ENCODE measurements around the gene TTF2. TPM values are rescaled to one million over a fixed set of nuclear protein-coding genes. Genes with fewer than 3 reads are reported as not detected.
"Not testable (repeated sequence)": the region's sequence is repeated elsewhere in the genome, so short reads cannot be mapped to it uniquely, and the experiment has no call there.

TTF2 gene
- total RNA-seq, 1 donor from 2014 or later: 14.3 TPM

GRCh38 chr1:117146072-117146471 is 85.9 kb downstream of the TTF2 start:
- no peak for DNase-seq (ENCODE audit: low read depth)
- no peak overlapping the region for H3K4me3 ChIP-seq (ENCODE audit: low read depth, low read length)
- H3K36me3 ChIP-seq (ENCODE audit: control insufficient read depth, insufficient read depth, low read length): no peaks in the 10 kb centered on the region
- no peaks in the 10 kb centered on the region for H3K27me3 ChIP-seq (ENCODE audit: control insufficient read depth, insufficient read depth, low read length)
- TF ChIP-seq, protein P1, sequence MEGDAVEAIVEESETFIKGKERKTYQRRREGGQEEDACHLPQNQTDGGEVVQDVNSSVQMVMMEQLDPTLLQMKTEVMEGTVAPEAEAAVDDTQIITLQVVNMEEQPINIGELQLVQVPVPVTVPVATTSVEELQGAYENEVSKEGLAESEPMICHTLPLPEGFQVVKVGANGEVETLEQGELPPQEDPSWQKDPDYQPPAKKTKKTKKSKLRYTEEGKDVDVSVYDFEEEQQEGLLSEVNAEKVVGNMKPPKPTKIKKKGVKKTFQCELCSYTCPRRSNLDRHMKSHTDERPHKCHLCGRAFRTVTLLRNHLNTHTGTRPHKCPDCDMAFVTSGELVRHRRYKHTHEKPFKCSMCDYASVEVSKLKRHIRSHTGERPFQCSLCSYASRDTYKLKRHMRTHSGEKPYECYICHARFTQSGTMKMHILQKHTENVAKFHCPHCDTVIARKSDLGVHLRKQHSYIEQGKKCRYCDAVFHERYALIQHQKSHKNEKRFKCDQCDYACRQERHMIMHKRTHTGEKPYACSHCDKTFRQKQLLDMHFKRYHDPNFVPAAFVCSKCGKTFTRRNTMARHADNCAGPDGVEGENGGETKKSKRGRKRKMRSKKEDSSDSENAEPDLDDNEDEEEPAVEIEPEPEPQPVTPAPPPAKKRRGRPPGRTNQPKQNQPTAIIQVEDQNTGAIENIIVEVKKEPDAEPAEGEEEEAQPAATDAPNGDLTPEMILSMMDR (IDR thresholded peaks at IDR 0.05; ENCODE audit: insufficient read depth, low read length, poor library complexity, severe bottlenecking): no peak

DNA sequence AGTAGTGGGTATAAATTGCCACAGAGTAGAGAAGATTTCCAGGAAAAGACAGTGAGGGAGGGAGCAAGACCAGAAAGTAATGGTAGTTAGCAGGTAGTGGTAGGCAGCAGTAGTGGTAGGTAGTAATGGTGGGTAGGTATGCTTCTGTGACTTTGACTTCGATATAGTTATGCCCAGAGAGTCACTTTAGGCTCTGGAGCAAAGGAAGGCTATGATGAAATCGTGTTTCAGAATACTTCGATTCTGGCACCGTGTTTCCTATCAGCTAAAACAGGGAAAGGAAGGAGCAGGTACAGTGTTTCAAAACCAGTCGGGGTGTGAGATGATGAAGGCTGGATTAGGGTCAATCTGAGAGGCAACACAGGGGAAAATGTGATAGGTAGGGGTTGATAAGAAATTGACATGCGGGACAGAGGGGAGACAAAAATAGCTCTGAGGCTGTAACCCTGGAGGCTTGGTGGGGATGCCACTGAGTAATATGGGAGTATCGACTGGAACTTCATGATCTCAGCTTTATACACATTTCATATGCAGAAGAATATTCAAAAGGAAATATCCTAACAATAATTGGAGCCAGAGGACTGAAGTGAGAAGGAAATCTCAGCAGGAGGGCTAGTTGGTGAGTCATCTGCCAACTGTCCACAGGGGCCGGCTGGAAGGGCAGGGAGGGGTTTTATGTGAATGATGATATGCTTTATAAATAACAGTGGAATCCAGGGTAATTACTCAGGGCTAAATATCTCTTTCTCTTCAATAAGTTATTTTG is 86.6 kb downstream of the TTF2 start:
- TF ChIP-seq, protein P1 (IDR thresholded peaks at IDR 0.05; ENCODE audit: insufficient read depth, low read length, poor library complexity, severe bottlenecking): no peak
- peak; percentile 63 for DNase-seq (ENCODE audit: low read depth)

GRCh38 chr1:117147341-117147831 is 87.3 kb downstream of the TTF2 start:
- Histone ChIP-seq H3K4me3 (ENCODE audit: low read depth, low read length) (no peak overlapping the region), H3K36me3 (ENCODE audit: control insufficient read depth, insufficient read depth, low read length) (no peaks in the 10 kb centered on the region), H3K27me3 (ENCODE audit: control insufficient read depth, insufficient read depth, low read length) (no peaks in the 10 kb centered on the region)
- no peak for DNase-seq (ENCODE audit: low read depth)
- TF ChIP-seq, protein P1 (IDR thresholded peaks at IDR 0.05; ENCODE audit: insufficient read depth, low read length, poor library complexity, severe bottlenecking): no peak

More for the DNA sequence above, 86.6 kb downstream of the TTF2 start:
- Histone ChIP-seq H3K4me3 (ENCODE audit: low read depth, low read length) (no peak overlapping the region), H3K36me3 (ENCODE audit: control insufficient read depth, insufficient read depth, low read length) (no peaks in the 10 kb centered on the region), H3K27me3 (ENCODE audit: control insufficient read depth, insufficient read depth, low read length) (no peaks in the 10 kb centered on the region)

DNA sequence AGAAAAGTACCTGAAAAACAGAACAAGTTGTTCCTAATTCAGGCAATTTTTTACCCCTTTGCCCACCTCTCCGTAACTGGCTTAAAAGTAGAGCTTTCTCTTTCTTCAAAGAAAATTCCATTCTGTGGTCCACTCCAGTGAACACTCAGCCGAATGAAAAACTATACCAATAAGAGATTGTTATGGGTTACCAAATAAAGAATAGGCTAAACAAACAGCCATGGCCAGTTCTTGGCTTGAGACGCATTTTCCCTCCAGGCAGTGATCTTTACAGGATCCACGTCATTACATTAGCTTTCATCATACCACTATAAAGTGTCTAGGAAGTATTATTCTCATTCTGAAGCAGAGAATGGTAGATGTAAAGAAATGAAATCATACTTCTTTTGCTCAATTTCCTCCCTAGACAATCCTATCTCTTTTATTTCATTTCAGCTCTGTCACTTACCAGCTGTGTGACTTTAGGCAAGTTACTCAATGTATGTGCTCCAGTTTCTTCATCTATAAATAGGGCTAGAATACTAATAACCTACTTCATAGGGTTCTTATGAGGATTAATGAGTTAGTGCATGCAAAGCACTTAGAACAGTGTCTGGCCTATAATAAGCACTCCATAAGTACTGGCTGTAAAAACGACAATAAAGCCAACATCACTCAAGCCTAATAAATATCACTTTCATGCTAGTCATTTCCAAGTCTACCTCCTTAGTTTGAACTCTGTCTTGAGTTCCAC is 87.9 kb downstream of the TTF2 start:
- TF ChIP-seq, protein P1 (IDR thresholded peaks at IDR 0.05; ENCODE audit: insufficient read depth, low read length, poor library complexity, severe bottlenecking): no peak
- Histone ChIP-seq H3K36me3 (ENCODE audit: control insufficient read depth, insufficient read depth, low read length) (no peaks in the 10 kb centered on the region), H3K4me3 (ENCODE audit: low read depth, low read length) (no peak overlapping the region), H3K27me3 (ENCODE audit: control insufficient read depth, insufficient read depth, low read length) (no peaks in the 10 kb centered on the region)
- no peak for DNase-seq (ENCODE audit: low read depth)

GRCh38 chr1:117150316-117150715 is 90.2 kb downstream of the TTF2 start:
- Histone ChIP-seq H3K36me3 (ENCODE audit: control insufficient read depth, insufficient read depth, low read length) (no peaks in the 10 kb centered on the region), H3K4me3 (ENCODE audit: low read depth, low read length) (no peak overlapping the region), H3K27me3 (ENCODE audit: control insufficient read depth, insufficient read depth, low read length) (no peaks in the 10 kb centered on the region)
- TF ChIP-seq, protein P1 (IDR thresholded peaks at IDR 0.05; ENCODE audit: insufficient read depth, low read length, poor library complexity, severe bottlenecking): no peak
- DNase-seq (ENCODE audit: low read depth): no peak

DNA sequence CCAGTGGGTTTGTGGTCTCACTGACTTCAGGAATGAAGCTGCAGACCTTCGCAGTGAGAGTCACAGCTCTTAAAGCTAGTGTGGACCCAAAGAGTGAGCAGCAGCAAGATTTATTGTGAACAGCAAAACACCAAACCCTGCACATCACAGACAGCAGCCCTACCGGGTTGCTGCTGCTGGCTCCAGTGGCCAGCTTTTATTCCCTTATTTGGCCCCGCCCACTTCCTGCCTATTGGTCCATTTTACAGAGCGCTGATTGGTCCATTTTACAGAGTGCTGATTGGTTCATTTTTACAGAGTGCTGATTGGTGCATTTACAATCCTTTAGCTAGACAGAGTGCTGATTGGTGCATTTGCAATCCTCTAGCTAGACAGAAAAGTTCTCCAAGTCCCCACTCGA is 91.2 kb downstream of the TTF2 start:
- H3K27me3 ChIP-seq (ENCODE audit: control insufficient read depth, insufficient read depth, low read length); DNase-seq (ENCODE audit: low read depth); H3K36me3 ChIP-seq (ENCODE audit: control insufficient read depth, insufficient read depth, low read length); H3K4me3 ChIP-seq (ENCODE audit: low read depth, low read length): not testable (repeated sequence)

All from kidney epithelial cell (primary cell).